Activated T-cell treated with anti-CD3 and anti-CD28 coated beads for 24 hours (primary cell): ENCODE data around the gene ARHGEF28.

Source experiments
- DNase-seq: peaks from one replicate; pipeline ENCODE4 v3.0.0-alpha.2; 2020; ENCODE audit warnings: low read depth

ARHGEF28 gene

DNA sequence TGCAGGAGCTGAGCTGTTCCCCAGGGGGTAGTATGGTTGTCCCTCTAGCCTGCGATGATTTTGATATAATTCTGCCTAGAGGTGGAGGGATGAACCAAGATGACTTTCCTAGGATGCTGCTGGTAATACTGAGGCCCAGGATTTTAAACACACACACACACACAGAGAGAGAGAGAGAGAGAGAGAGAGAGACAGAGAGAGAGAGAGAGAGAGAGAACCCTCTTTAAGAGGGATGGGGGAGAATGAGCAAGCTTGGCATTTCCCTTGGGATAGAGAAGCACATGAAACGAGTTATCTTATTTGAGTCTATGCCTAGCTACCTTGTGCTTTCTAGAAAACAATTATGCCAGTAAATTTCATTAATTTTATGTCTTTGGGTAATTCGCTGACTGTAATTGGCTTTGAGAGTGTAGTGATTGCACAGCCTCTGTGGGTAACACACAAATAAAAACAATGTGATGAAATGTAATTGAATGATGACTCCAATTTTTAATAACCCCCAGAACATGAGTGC lies 338.4 kb downstream of the ARHGEF28 start:
- no peak for DNase-seq

DNA sequence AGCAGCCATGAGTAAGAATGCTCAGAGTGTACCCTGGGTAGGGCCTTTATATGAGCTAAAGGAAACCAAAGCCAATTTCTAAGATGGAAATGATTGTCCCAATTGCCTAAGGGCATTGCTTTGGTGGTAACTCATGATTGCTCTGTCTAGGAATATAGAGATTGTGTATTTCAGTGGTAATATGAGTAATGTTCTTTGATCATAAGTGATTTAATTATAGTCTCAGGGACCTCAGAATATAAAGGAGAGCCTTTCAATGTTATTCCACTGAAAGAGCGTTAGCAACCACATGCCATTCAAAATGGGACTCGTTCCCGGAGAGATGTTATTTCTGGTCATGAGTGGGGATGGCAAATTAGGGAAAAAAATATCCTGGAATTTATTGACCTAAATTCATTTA lies 340.5 kb downstream of the ARHGEF28 start:
- DNase-seq: no peak

DNA sequence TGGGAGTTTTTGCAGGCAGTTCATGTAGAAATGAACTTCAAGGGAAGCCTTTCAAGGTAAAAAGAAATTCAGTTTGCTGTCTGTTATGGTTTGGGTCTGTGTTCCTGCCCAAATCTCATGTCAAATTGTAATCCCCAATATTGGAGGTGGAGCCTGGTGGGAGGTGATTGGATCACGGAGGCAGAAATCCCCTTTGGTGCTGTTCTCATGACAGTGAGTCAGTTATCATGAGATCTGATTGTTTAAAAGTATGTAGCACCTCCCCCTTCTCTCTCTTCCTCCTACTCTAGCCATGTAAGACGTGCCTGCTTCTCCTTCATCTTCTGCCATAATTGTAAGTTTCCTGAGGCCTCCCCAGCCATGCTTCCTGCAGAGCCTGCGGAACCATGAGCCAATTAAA lies 341.4 kb downstream of the ARHGEF28 start:
- DNase-seq: no peak

DNA sequence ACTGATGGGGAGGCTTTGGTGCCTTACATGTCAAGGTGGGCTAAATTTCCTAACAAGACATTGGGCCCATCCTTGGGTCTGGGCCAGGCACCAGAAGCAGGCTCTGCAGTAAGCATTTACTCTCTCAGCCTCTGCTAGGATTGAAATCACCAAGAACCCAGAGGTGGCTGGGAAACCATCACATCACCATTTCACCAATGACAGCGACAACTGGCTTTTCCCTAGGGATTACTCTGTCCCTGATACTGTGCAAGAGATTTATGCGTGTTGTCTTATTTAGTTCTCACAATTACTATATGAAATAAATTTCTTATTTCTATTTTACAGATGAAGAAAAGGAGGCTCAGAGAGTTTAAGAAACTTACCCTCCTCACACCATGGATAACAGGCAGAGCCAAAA lies 342.2 kb downstream of the ARHGEF28 start:
- DNase-seq: no peak

DNA sequence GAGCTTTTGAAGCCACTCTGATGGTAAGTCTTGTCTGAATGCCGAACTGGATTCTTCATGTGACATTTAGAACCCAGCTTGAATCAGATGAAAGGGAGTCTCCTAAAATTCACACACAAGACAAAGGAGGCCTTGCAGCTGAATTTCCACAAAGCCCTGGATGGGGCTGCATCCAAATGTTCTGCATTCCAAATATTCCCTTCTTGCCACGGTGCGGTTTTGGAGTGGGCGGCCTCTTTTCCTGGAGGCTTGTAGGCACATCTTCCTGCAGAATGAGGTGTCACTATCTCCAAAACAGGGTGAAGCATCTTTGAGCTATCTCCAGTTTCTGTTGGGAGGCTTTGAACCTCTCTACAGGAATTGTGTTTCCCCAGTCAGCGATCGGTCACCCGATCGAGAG lies 342.7 kb downstream of the ARHGEF28 start:
- no peak for DNase-seq

DNA sequence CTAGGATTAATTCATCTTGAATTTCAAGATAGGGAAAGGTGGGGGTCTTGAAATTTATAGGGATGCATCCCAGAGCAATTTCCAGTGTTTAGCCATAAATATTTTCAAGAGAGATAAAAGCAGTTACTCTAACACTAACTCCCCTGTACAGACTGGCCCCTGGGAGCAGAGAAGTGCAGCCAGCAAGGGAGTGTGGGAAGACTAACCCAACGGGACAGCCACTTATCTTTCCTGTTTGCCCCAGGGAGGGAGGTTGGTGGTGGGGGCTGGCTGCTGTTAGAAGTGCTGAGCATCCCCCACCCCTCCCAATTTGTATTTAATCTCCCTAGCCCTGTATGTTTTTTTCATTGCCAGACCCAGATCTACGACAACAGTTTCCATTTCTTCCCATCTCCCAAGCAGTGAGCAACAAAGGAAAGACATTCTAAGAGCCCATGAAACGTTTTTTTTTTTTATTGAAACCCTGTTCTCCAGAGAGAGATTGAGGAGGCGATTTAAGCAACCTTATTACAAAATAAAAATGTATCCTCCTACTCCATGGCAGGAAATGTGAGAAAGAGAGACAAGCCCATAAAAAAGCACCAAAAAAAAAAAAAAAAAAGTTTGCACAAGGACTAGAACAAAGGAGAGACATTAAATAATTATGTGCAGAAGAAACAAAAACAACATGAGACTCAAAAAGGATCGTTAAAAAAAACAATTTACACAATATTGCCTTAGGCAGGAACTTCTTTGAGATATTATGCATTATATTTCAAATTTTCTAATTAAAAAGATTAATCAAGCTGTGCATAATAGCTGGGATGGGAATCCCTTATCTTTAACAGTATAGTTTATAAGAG lies 343.4 kb downstream of the ARHGEF28 start:
- no peak for DNase-seq

DNA sequence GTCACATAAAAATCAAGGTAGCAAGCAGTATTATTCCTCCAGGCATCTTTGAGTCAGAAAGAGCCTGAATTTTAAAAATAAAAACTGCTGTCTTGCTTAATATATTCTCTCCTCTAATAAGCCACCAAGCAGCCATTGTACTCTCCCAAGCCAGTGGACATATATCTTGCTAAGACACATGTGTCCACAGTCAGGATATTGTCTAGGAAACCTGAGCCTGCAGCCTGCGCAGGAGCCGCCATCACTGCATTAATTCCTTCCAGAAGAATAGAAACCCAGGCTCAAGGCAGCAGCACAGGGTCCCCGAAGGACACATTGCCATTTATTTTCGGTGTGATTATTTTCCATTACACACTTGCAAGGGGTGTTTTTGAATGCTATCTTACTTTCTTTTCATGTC lies 345.3 kb downstream of the ARHGEF28 start:
- DNase-seq: no peak

DNA sequence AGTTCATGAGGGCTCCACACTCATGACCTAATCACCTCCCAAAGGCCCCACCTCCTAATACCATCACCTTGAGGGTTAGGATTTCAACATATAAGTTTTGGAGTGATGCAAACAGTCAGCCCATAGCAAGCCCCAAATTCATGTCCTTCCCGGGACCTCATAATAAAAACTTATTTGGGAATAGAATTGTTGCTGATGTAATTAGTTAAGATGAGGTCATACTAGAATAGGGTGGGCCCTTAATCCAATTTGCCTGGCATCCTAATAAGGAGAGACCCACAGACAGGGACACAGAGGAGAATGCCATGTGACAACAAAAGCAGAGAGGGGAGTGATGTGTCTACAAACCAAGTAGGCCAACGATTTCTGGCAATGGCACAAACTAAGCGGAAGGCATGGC lies 347.1 kb downstream of the ARHGEF28 start:
- no peak for DNase-seq

DNA sequence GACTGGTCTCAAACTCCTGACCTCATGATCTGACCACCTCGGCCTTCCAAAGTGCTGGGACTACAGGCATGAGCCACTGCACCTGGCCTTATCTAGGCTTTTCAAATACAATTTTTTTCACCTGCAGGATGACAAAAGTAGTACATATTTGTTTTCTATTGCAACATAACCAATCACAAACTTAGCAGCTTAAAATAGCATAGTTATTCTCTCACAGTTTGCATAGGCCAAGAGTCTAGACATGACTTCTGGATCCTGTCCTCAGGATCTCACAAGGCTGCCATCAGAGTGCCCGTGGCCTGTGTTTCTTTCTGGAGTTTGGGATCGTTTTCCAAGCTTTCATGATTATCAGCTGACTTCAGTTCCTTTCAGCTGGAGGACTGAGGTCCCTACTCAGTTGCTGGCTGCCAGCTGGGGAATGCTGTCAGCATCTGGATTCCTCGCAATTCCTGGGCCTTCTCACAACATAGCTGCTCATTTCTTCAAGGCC lies 348.9 kb downstream of the ARHGEF28 start:
- no peak for DNase-seq

DNA sequence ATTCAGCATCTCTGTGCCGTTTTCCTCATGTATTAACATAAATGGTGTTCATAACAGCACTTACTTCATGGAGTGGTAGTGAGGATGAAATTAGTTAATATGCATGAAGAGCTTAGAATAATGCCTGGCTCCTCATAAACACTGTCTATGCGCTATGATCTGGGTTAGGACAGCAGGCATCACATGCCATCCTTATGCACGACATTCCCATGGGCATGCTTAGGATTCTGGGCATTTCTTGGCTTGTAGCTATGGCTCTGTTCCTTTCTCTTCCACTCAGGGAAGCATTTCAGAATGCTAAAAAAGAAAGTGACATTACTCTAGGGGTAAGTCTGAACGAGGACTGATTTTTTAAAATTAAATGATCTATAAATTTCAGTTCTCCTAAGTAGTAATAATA lies 349.8 kb downstream of the ARHGEF28 start:
- DNase-seq: no peak

DNA sequence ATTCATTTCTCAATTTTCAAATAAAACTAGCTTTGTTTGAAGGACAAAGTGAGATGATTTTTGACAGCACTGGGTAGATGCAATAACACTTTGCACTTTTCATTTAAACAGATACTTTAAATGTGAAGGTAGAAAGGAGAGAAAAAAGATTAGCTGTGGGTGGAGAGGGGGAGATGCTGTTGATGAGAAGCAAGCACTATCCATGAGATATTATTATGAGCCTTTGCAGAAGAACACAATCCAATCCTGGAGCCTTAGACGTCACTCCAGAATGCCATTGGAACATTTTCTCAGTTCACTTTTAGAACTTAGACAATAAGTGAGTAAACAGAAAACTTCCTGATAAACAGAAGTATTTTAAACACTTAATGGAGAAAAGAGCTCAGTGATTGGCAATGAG lies 351.1 kb downstream of the ARHGEF28 start:
- DNase-seq: no peak

DNA sequence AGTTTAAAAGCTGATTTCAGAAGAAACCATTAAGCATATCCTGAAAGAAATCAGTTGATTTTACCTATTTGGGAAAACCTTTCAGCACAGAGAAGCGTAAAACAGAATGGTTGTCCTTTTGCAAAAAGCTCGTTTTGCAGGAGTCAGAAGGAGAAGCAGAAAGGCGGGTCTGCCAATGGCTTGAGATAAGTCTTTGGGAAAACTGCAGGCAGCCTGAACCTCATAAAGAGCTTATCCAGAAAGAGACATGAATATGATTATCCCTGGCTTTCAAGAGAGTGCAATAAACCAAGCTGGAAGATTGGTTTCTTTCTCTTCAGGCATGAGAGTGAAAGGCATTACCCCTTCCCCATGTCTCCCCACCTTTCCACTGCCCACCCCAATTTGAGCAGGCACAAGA lies 353.3 kb downstream of the ARHGEF28 start:
- no peak for DNase-seq

DNA sequence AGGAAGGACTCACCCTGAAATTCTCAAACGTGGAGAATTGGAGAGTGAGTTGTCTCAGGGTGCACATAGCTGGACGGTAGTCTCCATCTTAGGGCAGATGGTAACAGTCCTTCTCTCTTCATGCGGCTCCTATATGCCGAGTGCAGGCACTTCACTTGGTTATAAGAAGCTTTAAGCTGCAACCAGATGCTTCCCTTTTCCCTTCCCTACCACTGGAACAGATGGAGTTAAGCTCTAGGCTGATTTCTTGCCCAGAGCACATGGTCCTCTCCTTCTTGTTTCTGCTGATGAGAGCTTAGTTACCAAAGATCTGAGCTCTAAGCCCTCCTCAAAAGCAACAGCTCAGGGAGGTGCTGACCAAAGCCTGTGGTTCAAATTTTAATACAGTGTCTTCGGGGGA lies 355.7 kb downstream of the ARHGEF28 start:
- DNase-seq: no peak

DNA sequence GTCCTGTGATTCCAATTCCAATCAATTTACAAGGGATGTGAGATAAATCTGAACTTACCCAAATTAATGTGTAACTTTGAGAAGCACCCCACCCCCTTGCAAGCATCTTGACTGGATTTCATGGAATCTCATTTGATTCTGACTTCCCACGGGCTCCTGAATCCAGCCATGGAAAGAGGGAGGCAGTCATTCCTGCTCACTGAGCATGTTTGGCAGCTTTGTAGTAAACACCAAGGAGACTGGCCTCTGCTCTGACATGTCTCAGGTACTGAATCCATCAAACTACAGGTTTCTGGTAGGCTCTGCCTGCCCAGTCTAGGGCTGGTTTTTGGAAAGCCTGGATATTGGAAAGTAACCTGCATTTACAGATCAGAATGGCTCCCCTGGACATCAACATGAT lies 357.6 kb downstream of the ARHGEF28 start:
- no peak for DNase-seq

DNA sequence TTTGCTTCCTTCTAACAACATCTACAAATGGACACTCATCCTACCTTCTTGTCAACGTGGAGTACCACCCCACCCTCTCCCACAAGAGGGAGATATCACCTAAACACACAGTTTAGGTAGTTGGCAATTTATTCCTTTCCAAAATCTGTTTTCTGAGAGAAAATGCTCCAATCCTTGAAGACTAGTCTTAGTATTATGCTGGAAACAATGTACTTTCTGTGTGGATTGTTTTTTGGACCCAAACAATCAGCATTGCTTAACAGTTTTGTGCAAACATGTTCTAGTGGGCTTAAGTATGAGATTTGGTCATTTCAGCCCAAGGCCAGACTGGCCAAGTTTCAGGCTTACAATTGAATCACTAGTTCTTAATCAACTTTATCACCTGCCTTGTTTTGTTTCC lies 359.1 kb downstream of the ARHGEF28 start:
- no peak for DNase-seq

DNA sequence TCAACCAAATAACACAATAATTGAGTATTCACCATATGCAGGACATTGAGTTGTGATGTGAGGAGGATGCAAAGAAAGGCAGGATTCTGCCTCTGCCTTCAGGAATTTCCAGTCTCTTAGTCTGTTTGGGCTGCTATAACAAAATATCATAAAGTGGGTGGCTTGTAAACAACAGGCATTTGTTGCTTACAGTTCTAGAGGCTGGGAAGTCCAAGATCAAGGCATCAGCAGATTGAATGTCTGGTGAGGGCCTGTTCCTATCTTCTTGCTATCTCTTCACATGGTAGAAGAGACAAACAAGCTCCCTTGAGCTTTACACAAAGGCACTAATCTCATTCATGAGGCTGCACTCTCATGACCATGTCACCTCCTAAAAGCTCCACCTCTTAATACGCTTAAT lies 360.7 kb downstream of the ARHGEF28 start:
- DNase-seq: no peak

DNA sequence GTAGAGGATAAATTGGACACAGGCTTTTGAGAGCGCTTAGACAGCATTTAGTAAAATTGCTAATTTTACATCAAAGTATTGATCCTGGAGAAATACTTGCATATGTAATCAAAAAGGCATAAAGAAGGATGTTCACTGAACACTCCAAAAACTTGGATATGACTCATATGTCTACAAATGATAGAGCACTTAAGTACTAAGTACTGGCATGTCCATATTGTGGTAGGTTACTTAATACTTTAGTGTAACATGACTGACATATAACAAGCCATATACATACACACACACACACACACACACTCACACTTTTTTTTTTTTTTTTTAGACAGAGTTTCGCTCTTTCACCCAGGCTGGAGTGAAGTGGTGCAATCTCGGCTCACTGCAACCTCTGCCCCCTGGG lies 361.9 kb downstream of the ARHGEF28 start:
- DNase-seq: no peak

DNA sequence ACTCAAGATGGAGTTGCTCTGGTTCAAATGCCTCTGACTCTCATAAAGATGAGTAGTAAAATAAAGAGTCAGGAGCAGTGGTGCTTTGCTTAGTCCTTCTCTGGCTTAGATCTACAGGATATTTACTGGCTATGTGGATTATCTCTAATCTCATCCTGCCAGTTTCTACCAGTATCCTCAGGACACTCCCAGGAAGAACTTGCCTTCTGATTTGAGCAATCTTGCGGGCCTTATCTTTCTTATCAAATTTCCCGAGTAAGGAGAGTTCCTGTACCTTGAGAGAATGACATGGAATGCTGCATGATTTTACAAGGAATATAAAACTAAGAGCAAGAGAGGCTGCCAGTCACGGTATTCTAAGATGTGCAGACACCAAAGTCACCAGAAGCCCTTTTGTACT lies 364.0 kb downstream of the ARHGEF28 start:
- no peak for DNase-seq
